ENCODE data around the gene LRRN2. TPM values are rescaled to one million over a fixed set of nuclear protein-coding genes. Genes with fewer than 3 reads are reported as not detected.

Gene LRRN2
- total and polyA plus RNA-seq, 2 experiments from 2014 or later = 0.74 to 2.6 TPM

DNA sequence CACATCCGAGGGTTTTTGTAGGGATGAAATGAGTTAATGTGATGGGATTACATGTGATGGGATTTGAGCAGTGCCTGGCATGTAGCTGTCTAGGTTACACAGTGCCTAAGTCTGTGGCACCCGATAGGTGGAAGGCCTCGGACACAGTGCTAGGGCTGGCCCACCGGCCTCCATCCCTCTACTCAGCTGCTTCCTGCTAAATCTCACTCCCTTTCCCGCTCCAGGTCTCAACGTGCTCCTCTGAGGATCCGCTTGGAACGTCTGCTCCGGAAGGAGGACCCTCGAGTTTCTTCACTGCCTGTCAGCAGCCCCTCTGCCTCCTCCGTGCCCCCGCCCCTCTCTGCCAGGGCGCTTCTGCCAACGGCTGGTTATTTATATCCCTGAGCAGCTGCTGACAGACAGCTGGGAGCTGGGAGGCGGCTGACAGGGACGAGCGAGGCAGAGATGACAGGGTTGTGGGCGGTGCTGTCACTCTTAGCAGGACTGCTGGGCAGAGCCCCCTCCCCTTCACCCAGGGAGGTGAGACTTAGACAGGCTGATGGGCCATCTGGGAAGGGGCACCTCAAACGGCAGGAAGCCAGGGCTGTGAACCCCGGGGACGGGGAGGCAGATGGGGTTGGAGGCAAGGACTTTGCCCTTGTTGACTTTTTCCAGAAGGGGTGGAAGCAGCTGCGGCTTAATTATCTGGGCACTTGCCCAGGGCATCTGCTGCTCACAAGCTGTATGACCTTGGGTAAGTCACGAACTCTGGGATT lies 26.6 kb upstream of the LRRN2 start:
- H3K27me3 Mint-ChIP-seq (ENCODE audit: insufficient read depth, low read depth, poor library complexity) = peaks cover 91% of the 10 kb centered on the region
- Histone ChIP-seq H3K4me2 (peak overlapping the region; percentile 30; the same call in 1 of the 2 replicates), H3F3A (replicated peaks; ENCODE audit: low read depth) (peaks cover 39% of the 10 kb centered on the region), H3K4me1 (ENCODE audit: insufficient read depth) (peaks cover 72% of the 10 kb centered on the region), H3K27ac (ENCODE audit: low read depth) (no peak overlapping the region), H4K20me1 (replicated peaks; ENCODE audit: insufficient read depth) (0 out of 2 replicates have a peak, but pooled peaks cover 6% of the 10 kb centered on the region), H3K36me3 (ENCODE audit: insufficient read depth) (no peaks in the 10 kb centered on the region), H3K79me2 (replicated peaks; ENCODE audit: insufficient read depth) (no peaks in the 10 kb centered on the region), H3K9me2 (ENCODE audit: insufficient read depth) (no peaks in the 10 kb centered on the region), H2AFZ (no peak overlapping the region), H3K27me3 (ENCODE audit: insufficient read depth) (peaks cover 77% of the 10 kb centered on the region), H3K4me3 (peak overlapping the region; percentile 7; the same call in 1 of the 2 replicates)
- H3K36me3 Mint-ChIP-seq (ENCODE audit: low read depth) = no peaks in the 10 kb centered on the region; the same call in 2 of the 3 replicates
- peaks cover 83% of the 10 kb centered on the region for H3K4me1 Mint-ChIP-seq
- no peak for DNase-seq (ENCODE audit: low spot score)
- TF ChIP-seq JUNB (IDR thresholded peaks at IDR 0.05; ENCODE audit: unreplicated experiment) = no peak
- TF ChIP-seq, protein P1, sequence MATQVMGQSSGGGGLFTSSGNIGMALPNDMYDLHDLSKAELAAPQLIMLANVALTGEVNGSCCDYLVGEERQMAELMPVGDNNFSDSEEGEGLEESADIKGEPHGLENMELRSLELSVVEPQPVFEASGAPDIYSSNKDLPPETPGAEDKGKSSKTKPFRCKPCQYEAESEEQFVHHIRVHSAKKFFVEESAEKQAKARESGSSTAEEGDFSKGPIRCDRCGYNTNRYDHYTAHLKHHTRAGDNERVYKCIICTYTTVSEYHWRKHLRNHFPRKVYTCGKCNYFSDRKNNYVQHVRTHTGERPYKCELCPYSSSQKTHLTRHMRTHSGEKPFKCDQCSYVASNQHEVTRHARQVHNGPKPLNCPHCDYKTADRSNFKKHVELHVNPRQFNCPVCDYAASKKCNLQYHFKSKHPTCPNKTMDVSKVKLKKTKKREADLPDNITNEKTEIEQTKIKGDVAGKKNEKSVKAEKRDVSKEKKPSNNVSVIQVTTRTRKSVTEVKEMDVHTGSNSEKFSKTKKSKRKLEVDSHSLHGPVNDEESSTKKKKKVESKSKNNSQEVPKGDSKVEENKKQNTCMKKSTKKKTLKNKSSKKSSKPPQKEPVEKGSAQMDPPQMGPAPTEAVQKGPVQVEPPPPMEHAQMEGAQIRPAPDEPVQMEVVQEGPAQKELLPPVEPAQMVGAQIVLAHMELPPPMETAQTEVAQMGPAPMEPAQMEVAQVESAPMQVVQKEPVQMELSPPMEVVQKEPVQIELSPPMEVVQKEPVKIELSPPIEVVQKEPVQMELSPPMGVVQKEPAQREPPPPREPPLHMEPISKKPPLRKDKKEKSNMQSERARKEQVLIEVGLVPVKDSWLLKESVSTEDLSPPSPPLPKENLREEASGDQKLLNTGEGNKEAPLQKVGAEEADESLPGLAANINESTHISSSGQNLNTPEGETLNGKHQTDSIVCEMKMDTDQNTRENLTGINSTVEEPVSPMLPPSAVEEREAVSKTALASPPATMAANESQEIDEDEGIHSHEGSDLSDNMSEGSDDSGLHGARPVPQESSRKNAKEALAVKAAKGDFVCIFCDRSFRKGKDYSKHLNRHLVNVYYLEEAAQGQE (IDR thresholded peaks at IDR 0.05; ENCODE audit: unreplicated experiment) = no peak
- peak overlapping the region; percentile 50; the same call in 1 of the 3 replicates for H3K4me3 Mint-ChIP-seq
- no peak for ATAC-seq
- H3K27ac Mint-ChIP-seq = no peak overlapping the region
- H3K9me3 Mint-ChIP-seq = no peaks in the 10 kb centered on the region; the same call in 2 of the 3 replicates

- Histone ChIP-seq H3K4me2 (peak overlapping the region; percentile 30), H3K79me2 (replicated peaks; ENCODE audit: insufficient read depth) (no peaks in the 10 kb centered on the region), H3K9me2 (ENCODE audit: insufficient read depth) (no peaks in the 10 kb centered on the region), H3K27ac (ENCODE audit: low read depth) (no peak overlapping the region), H3K4me3 (peak overlapping the region; percentile 7; the same call in 1 of the 2 replicates), H3K4me1 (ENCODE audit: insufficient read depth) (peaks cover 80% of the 10 kb centered on the region), H2AFZ (no peak overlapping the region), H4K20me1 (replicated peaks; ENCODE audit: insufficient read depth) (0 out of 2 replicates have a peak, but pooled peaks cover 6% of the 10 kb centered on the region), H3F3A (replicated peaks; ENCODE audit: low read depth) (peaks cover 36% of the 10 kb centered on the region), H3K36me3 (ENCODE audit: insufficient read depth) (no peaks in the 10 kb centered on the region), H3K27me3 (ENCODE audit: insufficient read depth) (peaks cover 76% of the 10 kb centered on the region)
- TF ChIP-seq ZNF462 (CRISPR knock-in tag; IDR thresholded peaks at IDR 0.05) (no peak), ZNF331 (CRISPR knock-in tag; IDR thresholded peaks at IDR 0.05; ENCODE audit: low read depth) (no peak), JUNB (IDR thresholded peaks at IDR 0.05; ENCODE audit: unreplicated experiment) (no peak), POLR2AphosphoS5 (IDR thresholded peaks at IDR 0.05; ENCODE audit: low read depth) (no peak)
- Mint-ChIP-seq H3K27ac (no peak overlapping the region), H3K36me3 (ENCODE audit: low read depth) (no peaks in the 10 kb centered on the region; the same call in 2 of the 3 replicates), H3K4me1 (peaks cover 91% of the 10 kb centered on the region), H3K27me3 (ENCODE audit: insufficient read depth, low read depth, poor library complexity) (peaks cover 91% of the 10 kb centered on the region), H3K9me3 (no peaks in the 10 kb centered on the region; the same call in 2 of the 3 replicates), H3K4me3 (peak overlapping the region; percentile 50)
- ATAC-seq (peak; percentile 4), DNase-seq (ENCODE audit: low spot score) (peak; percentile 55)
Observed at GRCh38 chr1:204711103-204711946, 25.8 kb upstream of the LRRN2 start.

All from GM23338 (cell line).